Hematopoietic multipotent progenitor cell treated with erythropoietin and hydrocortisone succinate and interleukin-3 and kit ligand, for 8 days (in vitro differentiated cells): ENCODE measurements around the gene PRDM12.

Experiments used
- DNase-seq: peaks from one replicate; pipeline ENCODE4 v3.0.0-alpha.2; 2015

The PRDM12 gene

DNA sequence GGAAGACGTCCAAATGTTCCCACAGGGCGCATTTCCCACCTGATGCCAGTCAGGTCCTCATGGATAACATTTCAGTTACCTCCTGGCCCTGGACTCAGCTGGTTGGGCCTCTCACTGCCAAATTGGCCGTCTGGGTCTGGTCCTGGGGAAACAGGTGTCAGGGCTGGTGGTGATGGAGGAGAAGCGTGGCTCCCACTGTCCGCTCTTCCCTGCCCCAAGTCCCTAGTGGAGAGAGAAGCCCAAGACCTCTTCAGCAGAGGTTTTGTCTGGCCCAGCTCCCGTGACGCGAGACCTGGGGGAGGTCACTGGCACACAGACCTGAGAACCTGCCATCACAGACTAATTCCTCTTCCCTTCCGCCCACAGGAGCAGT is 27.8 kb upstream of the PRDM12 start:
- DNase-seq: no peak

DNA sequence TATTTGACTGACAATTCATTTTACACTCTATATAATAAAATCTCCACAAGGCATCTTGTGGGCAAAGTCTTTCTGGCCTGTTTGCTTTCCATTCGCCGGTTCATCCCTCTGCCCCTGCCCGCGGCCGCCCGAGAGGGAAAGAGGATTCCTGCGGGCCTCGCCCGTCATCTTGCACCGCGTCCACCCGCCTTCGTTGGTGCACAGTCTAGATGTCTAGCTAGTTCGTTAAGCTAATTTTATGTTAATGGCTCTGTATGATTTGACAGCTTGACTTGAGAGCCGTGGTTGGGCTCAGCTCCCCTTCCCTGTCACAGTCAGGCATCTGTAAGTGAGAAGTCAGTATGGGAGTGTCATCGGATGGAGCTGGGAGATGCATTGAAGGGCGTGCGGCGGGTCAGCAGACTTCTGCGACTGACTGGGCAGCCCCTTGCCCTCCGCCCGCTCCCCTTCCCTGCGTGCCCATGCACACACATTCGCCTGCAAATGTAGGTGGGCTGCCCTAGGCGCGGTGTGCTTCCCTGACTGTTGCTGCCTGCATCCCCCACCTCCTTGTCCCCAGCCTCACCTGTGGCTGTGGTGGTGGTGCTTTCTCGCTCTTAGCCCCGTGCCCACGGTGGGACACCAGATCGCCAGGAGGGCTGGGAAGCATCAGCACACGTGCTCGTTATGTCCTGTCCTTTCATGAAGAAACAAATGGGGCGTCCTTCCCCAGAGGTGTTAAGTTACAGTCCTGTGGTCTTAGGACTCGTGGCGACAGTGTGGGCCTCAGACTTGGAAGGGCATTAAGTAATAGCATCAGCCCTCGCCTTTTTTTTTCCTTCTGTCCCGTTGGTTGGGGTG is 25.9 kb upstream of the PRDM12 start:
- DNase-seq: no peak

DNA sequence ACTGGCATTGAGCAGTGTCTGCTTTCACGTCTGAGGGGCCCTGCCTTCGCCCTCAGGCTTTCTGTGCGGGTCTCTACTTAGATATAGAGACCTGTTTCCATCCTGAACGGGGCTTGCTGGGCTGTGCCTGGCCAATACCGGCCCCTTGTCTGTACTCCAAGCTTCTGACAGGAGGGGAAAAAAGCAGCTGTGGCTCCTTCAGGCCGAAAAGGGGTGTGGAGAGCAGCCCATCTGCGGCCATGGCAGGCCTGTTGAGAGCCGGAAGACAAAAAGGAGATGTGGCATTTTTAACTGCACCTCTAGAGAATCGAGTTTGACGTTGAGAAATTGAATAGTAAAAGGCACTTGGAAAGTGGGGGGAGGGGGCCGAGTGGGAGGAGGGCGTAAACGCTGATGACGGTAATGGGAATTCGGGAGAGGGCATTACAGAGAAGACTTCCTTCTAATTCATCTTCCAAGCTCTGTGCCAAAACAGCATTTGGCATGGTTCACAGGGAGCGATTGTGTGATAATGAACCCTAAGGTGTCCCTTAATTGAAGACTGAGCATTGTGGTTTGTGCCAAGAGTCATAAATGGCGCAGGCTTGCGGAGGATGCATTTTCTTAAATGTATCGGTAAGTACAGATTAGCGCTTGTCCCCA is 25.1 kb upstream of the PRDM12 start:
- DNase-seq: no peak

DNA sequence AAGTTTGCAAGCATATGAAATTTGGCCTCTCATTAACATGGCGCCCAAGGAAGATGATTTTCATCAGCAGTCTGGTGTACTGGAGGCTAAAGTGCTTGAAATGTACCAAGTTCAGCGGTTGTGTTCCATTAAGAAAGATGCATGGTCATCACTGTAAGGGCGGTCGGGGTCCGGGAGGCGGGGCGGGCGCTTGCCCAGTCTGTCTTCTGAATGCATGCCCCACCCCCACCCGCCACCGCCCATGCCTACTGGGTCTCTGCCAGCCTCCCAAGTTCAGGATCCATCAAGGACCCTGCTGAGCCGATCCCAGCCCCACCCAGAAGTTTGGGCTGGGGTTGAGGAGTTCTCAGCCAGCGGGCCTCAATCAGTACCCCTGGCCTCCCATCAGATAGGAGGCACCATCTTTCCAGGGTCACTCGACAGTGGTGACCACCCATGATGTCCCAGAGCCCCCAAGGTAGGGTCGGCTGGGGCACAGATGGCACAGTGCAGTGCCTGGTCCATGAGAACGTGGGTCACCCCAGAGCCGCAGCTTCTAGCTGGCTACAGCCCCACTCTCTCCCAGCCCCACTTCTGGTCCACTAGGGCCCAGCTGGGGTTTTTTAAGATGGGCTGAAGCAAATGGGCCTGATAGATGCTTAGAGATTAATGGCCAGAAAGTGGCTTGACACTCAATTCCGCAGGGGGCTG is 24.4 kb upstream of the PRDM12 start:
- no peak for DNase-seq

DNA sequence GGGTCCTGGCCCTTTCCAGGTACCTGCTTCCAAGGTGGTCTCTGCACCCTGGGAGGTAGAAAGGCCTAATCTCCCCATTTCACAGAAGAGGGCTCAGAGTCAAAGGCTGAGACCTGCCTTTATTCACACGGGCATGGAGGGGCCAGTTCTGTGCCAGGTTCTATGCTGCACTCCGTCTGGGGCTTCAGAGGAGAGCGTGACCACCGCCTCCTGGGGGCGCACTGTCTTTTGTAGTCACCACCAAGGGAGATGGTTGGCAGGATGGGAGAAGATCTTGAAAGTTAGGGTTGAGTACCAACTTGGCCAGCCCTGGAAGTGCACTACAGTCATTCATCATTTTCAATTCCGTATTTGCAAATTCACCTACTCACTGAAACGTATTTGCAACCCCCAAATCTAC is 23.7 kb upstream of the PRDM12 start:
- DNase-seq: no peak

DNA sequence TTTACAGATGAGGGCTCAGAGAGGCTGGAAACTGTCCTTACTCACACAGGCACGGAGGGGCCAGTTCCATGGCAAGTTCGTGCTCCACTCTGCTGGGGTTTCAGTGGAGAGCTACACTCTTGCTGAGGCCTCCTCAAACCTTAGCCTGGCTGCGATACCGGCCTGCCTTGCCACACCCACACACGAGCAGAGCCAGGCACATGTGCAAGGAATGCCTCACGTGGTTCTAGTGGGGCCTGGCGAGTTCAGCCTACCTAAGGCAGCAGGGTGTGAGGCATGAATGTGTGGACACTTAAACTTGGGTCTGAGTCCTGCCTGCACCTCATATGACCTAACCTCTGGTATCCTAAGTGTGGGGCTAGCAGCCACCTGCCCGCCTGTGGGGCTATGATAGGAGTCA is 21.5 kb upstream of the PRDM12 start:
- DNase-seq: no peak

DNA sequence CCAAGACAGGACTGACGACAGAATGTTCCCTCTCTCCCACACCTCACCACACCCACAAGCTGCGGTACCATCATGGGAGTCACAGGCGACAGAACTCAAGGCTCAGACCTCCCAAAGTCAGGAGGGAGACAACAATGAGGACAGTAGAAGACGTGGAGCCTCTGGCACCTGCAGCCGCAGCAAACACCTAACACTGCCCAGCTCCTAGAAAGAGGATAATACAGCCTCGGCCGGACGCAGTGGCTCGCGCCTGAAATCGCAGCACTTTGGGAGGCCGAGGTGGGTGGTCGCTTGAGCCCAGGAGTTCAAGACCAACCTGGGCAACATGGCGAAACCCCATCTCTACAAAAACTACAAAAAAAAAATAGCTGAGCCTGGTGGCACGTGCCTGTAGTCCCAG is 13.2 kb upstream of the PRDM12 start:
- no peak for DNase-seq

DNA sequence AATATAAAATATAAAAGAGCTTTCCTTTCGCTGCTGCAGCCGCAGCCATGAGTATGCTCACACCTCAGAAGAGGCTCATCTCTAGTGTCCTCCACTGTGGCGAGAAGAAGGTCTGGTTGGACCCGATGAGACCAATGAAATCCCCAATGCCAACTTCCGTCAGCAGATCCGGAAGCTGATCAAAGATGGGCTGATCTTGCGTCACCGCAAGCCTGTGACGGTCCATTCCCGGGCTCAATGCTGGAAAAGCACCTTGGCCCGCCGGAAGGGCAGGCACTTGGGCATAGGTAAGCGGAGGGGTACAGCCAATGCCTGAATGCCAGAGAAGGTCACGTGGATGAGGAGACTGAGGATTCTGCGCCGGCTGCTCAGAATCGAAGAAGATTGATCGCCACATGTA is 12.6 kb upstream of the PRDM12 start:
- DNase-seq: no peak

DNA sequence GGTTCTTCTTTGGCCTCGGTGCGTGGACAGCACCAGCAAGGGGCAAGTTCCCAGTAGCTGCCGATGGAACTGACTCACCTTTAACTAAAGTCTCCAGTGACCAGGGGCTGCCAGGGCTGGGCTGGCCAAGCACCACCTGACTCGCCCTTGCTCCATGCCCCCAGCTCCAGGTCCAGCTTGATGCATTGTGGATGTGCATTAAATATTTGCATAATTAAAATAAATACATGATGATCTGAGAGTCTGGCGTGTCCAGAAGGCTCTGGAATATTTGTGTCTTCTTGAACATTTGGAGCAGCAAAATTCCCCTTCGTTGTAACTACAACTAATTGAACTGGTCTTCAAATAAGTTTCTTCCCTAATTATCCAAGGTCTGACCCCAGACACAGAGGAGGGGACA is 9.5 kb upstream of the PRDM12 start:
- no peak for DNase-seq

DNA sequence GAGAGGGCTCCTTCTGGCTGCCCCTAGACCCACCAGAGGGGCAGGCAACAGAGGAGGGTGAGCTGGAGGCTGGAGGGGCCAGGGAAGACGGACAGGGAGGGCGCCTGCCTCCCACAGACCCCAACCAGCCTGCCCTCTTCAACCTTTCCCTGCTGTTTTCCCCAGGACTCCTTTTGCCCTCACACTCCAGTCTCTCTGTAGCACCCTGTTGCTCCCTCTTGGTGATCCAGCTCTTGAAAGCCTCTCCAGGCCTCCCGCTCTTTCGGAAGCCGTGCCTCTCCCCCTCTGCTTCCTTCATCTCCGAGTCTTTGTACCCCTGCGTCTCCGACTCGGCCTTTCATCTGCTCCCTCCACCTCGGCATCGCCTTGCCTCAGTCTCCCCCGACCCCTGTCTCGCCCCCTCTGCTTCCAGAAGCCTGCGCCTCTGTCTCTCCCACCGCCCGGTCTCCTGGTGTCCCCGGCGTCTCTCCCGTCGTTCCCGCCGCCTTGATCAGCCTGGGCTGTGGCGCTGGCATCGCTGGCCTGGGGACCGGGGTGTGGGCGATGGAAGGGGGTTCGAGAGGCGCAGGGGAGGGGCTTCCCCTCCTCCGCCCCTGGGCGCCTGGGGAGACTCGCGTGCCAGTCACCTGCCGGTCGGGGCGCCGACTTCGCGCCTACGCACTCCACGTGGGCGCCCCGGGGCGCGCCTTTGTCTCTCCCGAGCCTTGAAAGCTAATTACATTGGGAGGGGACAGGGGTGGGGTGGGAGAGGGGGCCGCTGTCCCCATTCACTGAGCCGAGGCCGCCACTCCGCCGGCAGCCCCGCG is 5.3 kb upstream of the PRDM12 start:
- no peak for DNase-seq

DNA sequence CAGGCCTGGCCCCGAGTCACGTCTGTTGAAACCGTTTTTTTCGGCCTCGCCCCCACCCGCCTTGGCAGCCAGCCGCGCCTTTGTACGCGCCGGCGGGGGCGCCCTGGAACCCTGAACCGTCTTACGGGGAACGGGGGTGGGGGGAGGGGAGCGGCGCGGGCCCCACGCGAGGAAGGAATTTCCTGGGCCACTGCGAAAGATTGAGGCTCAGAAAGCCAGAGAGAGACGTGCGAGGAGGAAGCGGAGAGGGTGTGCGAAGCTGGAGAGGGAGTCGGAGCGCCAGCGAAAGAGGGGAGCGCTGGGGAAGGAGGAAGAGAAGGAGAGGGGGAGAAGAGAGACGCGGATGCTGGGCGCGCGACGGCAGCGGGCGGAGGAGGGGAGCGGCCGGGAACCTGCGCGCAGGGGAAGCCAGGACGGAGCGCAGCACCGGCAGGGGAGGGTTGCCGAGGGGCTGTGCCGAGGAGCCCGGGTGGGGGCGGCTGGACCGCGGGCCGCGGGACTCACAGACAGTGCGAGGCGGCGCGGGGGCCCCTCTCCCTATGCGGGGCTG is 4.6 kb upstream of the PRDM12 start:
- no peak for DNase-seq

DNA sequence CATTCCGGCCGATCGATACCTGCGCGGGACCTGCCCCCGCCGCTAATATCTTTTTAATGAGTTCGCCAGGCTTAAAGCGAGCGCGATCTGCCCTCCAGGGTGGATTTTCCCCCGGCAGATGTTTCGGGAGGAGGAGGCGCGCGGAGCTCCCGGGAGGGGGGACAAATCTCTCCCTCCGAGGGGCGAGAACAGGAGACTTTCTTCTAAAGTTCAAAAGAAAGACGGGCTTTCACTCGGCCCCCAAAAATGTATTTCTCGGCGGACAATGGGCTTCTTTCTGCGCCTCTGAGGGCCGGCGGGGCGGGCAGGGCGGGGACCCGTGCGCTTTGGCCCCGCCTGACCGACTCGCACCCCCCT is 4.1 kb upstream of the PRDM12 start:
- DNase-seq: no peak

DNA sequence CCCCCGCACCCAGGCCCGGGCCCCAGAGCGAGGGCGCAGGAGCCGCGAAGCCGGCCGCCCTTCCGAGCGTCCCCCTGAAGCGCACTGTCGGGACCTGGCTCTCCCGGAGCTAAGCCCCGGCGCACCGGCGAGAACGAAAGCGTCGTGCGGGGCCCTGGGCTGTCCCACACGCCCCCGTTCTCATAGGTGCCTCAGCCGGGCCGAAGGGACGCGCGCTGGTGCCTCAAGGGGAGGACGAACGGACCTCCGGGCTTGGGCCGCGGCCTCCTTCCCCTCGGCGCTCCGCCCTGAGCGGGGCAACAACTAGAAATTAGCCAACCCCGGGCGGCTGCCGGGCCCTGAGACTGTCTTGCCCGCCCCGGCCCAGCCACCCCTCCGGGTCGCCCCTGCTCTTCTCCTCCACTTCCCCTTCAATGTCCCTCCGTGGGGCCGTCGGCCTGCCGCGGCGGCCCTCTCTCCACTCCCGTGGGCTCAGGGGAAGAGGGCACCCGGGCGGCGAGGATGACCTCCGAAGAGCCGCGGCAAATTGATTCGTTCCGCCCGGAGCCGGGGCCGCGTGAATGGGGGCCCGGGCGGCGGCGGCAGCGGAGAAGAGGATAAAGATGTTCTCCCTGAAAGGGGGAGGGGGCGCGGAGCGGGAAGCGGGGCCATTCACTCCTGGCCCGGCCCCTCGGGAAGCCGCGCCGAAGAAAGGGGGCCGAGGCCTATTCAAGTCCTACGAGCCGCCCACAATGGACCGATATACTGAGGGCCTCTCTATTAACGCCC is 3.5 kb upstream of the PRDM12 start:
- DNase-seq: no peak

DNA sequence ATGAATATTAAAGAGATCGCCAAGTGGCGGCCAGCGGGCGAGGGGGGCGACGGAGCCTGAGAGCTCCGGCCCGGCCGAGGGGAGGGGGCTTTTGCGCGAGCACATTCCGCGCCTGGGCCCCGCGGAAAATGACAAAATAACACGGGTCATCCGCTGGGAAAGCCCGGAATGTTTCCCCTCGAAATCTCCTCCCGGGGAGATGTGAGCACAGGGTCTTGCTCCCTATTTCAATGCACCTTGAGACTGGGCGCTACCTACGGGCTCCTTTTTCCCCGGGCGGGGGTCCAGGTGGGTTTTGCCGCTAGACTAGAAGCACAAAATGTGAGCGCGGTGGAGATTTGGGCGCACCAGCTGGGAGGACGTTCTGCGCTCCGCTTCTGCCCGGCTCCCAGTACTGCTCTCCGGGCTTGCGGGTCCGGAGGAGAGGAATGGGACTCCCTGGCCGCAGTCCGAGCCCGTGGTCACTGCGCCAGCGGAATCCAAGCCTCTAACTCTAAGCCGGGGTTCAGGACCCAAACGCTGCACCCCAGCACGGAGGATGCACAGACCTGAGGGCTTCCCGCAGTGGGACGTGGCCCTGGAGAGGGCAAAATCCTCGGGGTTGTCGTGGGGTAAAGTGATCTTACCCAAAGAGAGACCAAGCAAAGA is 2.8 kb upstream of the PRDM12 start:
- DNase-seq: no peak

DNA sequence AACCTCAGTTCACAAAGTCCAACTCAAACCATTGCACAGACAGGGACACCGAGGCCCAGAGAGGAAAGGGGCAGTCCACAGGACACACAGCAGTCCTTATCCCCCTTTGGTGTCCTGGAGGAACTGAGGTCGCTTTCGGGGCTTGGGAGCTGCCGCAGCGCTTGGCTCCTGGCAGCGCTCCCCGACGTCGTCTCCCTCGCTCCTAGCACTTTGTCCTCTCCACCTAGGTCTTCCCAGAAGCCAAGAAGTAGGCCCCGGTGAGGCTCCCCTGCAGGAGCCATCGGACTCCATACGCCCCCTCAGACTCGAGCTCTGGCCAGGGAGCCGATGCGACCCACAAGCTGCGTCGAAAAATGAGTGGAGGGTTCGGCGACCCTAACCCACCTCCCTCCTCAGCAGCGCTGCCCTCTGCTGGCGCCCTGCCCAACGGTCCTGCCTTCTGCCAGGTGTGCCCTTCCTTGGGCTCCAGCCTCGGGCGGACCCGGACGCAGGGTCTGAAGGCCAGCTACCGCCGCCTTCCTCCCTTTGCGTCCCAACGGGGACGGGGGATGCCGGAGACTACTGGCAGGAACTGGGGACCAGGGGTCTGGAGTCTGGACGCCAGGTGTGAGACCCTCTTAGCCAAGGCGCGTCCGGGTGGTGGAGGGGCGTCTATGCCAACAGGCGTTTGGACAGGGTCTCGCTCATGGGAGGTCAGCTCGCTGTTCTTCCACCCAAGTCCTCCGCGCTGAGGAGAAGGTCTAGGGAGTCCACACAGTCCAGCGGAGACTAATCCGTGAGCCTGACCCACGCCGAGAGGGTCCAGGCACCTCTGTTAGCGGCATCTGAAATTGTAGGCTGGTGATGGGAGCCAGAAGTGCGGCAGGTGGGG is 2.1 kb upstream of the PRDM12 start:
- DNase-seq: no peak

DNA sequence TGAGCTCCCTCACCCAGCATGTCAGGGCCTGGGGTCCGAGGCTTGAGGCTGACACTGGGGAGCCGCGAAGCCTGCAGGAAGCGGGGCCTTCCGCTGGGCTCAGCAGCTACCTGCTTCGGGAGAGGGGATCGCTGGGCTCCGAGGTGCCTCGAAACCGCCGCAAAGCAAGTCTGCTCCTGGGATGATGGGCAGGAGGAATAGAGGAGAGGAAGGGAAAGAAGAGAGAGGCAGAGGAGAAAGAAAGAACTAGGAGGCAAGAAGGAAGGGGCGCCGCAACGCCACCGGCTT is 1.5 kb upstream of the PRDM12 start:
- DNase-seq: no peak

DNA sequence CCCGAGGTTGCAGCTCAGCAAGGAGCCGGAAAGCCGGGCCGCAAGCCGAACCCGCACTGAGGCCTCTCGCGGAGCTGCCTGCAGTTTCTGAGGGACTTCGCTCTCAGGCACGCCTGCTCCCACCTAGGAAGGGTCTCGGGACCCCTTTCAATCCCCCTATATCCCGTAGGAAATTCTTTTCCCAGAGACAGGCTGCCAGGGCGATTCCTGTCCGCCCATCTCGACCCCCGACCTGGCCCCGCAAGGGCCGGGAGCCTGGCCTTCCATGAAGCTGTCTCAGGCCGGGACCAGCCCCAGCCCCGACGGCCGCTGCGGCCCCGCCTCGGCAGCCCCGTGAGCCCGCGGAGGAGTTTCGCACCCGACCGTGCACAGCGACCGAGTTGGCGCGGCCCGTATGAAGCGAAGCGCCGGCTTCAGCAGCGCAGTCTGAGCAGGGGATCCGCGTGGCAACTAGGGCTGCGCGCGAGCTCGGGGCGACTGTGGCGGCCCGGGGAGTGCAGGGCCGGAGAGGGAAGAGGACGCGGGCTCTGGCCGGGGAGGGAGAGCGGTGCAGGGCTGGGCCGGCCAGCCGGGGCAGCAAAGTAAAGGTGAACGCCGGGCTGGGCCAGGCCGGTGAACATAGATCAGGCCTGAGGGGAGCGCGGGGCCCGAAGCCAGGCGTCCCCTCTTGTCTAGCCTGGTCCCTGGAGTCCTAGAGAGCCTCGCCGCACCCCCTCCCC is 977 bp upstream of the PRDM12 start:
- no peak for DNase-seq

DNA sequence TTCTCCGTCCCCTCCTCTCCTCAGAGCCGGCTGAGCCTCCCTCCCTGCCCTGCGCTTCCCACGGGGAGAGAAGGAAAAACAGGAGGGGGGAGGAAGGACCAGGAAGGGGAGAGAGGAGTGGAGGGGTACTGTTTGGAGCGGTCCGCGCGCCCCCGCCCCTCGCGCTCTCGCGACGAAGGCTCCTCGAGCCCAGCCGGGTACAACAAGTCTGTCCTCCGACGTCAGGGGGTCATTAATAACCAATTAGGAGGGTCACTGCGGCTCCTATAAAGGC is 480 bp upstream of the PRDM12 start:
- DNase-seq: no peak

DNA sequence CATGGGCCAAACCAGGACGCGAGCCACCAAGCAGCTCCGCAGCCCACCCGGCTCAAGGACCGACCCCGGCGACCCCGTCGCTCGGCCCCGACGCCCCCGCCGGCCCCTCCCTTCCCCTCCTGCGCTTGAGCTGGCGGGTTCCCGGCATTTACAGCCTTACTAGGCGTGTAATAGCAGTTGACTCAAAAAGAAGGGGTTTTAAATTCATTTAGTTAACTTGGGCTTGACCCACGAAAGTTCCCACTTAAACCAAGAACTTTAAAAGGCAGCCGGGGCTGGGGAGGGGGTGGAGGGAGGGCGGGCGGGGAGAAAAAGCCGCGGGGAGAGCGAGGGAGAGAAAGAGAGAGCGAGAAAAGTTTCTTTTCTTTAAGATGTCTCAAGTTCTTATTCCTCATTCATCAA is 636 bp downstream of the PRDM12 start:
- DNase-seq: no peak
